Activated naive CD4-positive, alpha-beta T cell treated with anti-CD3 and anti-CD28 coated beads for 36 hours (primary cell): ENCODE data around the gene PREX1. TPM values are rescaled to one million over a fixed set of nuclear protein-coding genes. Genes with fewer than 3 reads are reported as not detected.
"Not testable (repeated sequence)": the region's sequence is repeated elsewhere in the genome, so short reads cannot be mapped to it uniquely, and the experiment has no call there.

Source experiments
- CTCF ChIA-PET: fragments of 350-600 bp; sonication (Branson Sonifier 250); formaldehyde crosslinking; loops from one replicate; lab custom pipeline; 2021; ENCODE audit warnings: antibody characterized with exemption; lab: Charles Lee
- DNase-seq: peaks from one replicate; pipeline ENCODE4 v3.0.0-alpha.2; 2020
- H3K27ac Mint-ChIP-seq: one replicate; pipeline ENCODE4 v1.8.0; 2021; ENCODE audit warnings: mild to moderate bottlenecking, mixed read lengths
- H3K27me3 Mint-ChIP-seq: one replicate; pipeline ENCODE4 v1.8.0; 2021; ENCODE audit warnings: low read depth, mixed read lengths
- H3K36me3 Mint-ChIP-seq: one replicate; pipeline ENCODE4 v1.8.0; 2021; ENCODE audit warnings: low read depth, mixed read lengths
- H3K4me1 Mint-ChIP-seq: one replicate; pipeline ENCODE4 v1.8.0; 2021; ENCODE audit warnings: low read depth, mixed read lengths
- H3K4me3 Mint-ChIP-seq: one replicate; pipeline ENCODE4 v1.8.0; 2021; ENCODE audit warnings: mild to moderate bottlenecking, moderate library complexity, mixed read lengths
- H3K9me3 Mint-ChIP-seq: one replicate; pipeline ENCODE4 v1.8.0; 2021; ENCODE audit warnings: mixed read lengths
- intact Hi-C: fragments of 100-400 bp; cut with micrococcal nuclease; formaldehyde crosslinking; loops from one replicate; pipeline ENCODE4 v1.15.1; 2023
- total RNA-seq, 2 experiments: library from RNA; stranded (reverse); gene quantifications; one replicate each; pipeline ENCODE4 v1.2.3, GENCODE V29; 2021

Gene PREX1
- total RNA-seq, 2 experiments from 2014 or later, result 43.7 to 44.2 TPM

DNA sequence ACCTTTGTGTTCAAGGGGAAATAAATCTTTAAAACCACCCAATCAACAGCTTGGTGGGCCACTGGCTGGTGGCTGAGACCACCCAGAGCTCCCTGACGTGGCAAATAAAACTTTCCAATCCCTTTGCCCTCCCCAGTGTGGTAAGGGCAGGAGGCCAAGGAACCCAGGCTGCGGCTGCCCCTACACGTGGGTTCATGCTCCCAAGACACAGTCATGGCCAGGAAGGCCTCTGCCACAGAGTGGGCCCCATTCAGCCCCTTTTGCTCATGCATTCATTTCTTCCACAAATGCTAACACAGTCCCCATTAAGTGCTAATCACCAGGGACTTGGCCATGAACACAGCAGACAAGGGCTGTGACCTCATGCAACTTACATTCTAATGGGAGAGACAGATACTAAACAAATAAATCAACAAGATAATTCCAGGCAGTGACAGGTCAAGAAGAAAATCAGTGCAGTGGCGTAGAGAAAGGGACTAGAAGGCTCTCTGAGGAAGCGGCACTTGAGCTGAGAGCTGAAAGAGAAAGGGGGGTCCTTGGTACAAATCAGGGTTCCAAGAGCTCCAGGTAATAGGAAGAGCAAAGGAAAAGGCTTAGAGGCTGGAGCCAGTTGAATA is 13.8 kb downstream of the PREX1 start:
- CTCF ChIA-PET, result interaction anchor here (0.9 kb wide), 1 partner anchor 17 kb away, joined by 3 read pairs; no protein-coding TSS in a partner anchor
- H3K36me3 Mint-ChIP-seq, result peaks cover 4% of the 10 kb centered on the region
- H3K9me3 Mint-ChIP-seq, result no peaks in the 10 kb centered on the region
- peaks cover 44% of the 10 kb centered on the region for H3K4me1 Mint-ChIP-seq
- intact Hi-C loops, result no loop called here
- H3K27ac Mint-ChIP-seq, result no peak overlapping the region
- no peak for DNase-seq
- H3K4me3 Mint-ChIP-seq, result no peak overlapping the region
- no peaks in the 10 kb centered on the region for H3K27me3 Mint-ChIP-seq

DNA sequence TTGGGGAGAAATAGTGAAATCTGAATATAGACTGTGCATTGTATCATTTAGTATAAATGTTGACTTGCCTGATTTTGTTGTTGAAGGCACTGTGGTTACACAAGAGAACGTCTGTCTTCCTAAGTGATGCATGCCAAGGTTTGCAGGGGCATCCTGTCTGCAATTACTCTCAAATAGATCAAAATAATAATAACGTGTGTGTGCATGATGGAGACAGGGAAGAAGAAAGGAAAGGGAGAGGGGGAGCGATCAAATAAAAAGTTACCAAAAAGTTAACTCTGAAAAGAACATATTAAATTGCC is 14.4 kb downstream of the PREX1 start:
- Mint-ChIP-seq H3K36me3 (peaks cover under 1% of the 10 kb centered on the region), H3K4me1 (peaks cover 37% of the 10 kb centered on the region), H3K9me3 (no peaks in the 10 kb centered on the region), H3K4me3 (no peak overlapping the region), H3K27me3 (no peaks in the 10 kb centered on the region), H3K27ac (no peak overlapping the region)
- intact Hi-C loops, result no loop called here
- DNase-seq, result no peak
- CTCF ChIA-PET, result no interaction called here

DNA sequence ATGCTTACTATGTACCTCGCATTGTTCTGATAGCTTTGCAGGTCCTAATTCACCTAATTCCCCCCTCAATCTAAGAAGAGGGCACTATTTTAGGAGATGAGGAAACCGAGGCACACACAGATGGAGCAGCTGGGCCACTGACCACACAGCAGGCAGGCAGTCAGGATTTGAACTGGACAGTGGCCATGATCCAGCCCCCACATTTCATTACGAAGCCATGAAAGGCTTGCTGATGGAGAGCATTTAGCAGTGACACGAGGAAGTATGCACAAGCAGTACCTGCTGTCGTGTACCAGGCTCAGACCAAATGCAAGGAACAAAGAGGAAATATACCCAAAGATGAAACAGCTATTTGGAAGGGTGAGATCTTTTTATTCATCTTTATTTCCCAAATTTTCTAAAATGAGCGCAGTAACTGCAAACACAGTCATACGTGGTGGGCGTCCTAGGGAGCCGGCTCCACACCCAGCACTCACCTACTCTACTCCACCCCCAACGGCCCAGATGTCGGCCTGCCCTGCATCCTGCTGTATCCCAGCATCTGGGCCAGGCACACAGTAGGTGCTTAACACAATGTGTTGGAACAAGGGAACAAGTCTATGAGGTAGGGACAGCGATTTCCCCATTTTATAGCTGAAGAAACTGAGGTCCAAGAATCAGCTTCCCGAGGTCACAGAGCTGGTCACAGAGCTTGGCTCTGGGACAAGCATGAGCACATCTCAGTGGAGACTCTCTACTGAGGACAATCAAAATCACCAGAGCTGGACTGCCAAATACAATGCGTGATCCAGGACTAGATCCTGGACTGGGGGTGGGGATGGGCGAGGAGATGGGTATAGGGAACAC is 15.0 kb downstream of the PREX1 start:
- DNase-seq, result no peak
- Mint-ChIP-seq H3K36me3 (peaks cover 1% of the 10 kb centered on the region), H3K9me3 (no peaks in the 10 kb centered on the region), H3K4me3 (no peak overlapping the region), H3K27me3 (no peaks in the 10 kb centered on the region), H3K27ac (no peak overlapping the region), H3K4me1 (peaks cover 32% of the 10 kb centered on the region)
- CTCF ChIA-PET, result no interaction called here
- intact Hi-C loops, result no loop called here

DNA sequence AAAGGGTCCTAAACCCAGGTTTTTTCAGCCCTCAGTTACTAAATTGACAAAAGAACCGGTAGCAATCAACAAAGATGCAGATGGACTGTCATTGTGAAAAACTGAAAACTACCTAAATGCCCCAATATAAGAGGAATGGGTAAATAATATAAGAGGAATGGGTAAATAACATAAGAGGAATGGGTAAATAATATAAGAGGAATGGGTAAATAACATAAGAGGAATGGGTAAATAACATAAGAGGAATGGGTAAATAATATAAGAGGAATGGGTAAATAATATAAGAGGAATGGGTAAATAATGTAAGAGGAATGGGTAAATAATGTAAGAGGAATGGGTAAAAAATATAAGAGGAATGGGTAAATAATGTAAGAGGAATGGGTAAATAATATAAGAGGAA is 15.7 kb downstream of the PREX1 start:
- H3K27me3 Mint-ChIP-seq, H3K36me3 Mint-ChIP-seq, DNase-seq, H3K27ac Mint-ChIP-seq, intact Hi-C loops, H3K4me3 Mint-ChIP-seq, CTCF ChIA-PET, H3K9me3 Mint-ChIP-seq: not testable (repeated sequence)
- H3K4me1 Mint-ChIP-seq, result peaks cover 25% of the 10 kb centered on the region

DNA sequence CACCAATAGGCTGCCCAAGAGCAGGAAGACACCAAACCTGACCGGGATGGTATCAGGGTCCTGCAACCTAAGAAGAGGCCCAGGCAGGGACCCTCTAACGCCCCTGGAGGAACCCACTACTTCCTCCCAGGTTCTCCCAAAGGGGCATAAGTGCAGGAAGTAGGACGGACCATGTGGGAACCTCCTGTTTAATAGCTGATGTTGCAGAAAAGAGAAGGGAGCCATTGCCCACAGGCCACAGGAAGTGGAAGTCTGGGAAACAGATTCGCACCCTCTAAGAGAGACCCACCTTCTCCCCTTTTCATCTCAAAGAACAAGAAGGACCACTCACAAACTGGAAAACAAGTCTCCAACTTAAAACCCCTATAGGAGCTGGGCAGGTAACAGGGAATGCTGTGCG is 18.1 kb downstream of the PREX1 start:
- no peak for DNase-seq
- Mint-ChIP-seq H3K4me3 (no peak overlapping the region), H3K27me3 (no peaks in the 10 kb centered on the region), H3K4me1 (peaks cover 8% of the 10 kb centered on the region), H3K36me3 (peaks cover 11% of the 10 kb centered on the region), H3K27ac (no peak overlapping the region), H3K9me3 (peaks cover 12% of the 10 kb centered on the region)
- intact Hi-C loops, result no loop called here
- CTCF ChIA-PET, result no interaction called here

DNA sequence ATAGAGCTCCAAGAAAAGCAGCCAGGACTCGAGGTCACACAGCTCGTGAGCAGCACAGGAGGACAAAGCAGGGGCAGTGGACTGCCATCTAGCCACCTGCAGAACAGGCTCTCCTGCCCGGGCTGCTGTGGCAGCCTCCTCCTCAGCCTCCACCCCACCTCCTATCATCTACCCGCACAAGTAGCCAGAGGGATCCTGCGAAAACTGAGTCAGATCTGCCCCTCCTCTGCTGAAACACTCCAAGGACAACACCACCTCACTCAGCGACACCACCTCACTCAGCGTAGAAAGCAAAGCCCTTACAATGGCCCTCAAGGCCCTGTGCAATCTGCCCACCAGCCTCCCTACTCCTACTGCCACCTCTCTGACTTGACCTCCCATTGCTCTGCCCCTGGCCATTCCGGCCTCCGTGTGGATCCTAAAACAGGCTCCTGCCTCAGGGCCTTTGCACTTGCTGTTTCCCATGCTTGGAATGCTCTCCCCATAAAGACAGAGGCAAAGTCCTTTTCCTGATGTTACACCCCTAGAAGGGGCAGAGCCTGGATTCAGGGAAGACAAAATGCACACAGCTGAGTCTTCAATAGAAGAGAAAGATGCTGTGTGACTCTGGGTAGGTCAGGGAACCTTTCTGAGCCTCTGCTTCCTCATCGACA is 19.3 kb downstream of the PREX1 start:
- Mint-ChIP-seq H3K4me3 (no peak overlapping the region), H3K9me3 (peaks cover 12% of the 10 kb centered on the region), H3K27ac (no peak overlapping the region), H3K36me3 (peaks cover 11% of the 10 kb centered on the region), H3K27me3 (no peaks in the 10 kb centered on the region), H3K4me1 (peaks cover 8% of the 10 kb centered on the region)
- CTCF ChIA-PET, result no interaction called here
- DNase-seq, result no peak
- intact Hi-C loops, result no loop called here

DNA sequence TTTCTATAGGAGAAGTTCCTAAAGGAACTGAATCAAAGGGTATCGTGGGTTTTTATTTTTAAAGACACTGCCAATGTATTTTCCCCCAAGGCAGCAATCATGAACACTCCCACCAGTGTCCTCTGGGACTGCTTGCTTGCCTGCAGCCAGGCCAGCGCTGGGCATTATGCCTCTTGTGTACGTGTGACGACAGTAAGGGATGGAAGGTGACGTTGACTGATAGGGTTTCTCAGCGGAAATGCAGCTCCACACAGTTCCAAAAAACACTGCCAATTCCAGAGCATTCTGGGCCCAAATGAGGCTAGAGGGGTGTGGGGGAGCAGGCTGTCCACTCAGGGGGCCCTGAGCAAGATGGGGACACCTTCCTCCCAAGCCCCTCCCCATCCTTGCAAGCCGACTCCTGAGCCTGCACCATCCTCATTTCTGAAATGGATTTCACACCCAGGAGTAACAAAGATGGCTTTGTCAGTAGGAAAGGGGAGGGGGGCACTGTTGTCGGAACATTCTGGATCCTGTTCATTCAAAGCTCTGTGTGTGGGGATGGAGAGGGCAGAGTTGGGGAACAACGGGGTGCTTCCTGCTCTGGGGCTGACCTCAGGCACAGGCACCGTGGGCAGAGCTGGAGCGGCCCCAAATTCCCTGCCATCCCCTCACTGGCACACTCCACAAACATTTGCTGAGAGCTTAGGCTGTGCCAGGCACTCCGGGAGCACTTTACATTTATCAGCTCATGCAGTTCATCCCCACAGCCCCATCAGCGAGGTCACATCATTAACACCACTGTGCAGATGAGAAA is 20.0 kb downstream of the PREX1 start:
- no peaks in the 10 kb centered on the region for H3K27me3 Mint-ChIP-seq
- CTCF ChIA-PET, result no interaction called here
- no peak overlapping the region for H3K4me3 Mint-ChIP-seq
- H3K9me3 Mint-ChIP-seq, result peaks cover 12% of the 10 kb centered on the region
- H3K36me3 Mint-ChIP-seq, result peaks cover 11% of the 10 kb centered on the region
- no peak overlapping the region for H3K27ac Mint-ChIP-seq
- no peak for DNase-seq
- H3K4me1 Mint-ChIP-seq, result peaks cover 8% of the 10 kb centered on the region
- intact Hi-C loops, result no loop called here

DNA sequence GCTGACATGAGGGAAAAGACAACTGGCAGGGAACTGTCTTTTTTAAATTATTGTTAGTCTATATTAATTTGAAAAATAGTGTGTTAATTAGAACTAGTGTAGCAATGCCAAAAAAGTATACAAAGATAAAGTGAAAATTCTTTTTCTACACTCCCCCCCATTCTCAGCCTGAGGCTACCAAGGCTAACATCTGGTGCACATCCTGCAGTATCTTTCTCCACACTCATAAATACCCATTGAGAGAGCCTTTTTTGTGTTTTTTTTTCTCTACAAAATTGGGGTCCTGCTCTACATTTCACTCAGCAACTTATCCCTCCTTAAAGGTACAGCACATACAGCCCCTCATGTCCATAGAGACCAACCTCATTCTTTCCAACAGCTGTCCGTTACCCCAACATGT is 20.7 kb downstream of the PREX1 start:
- H3K27ac Mint-ChIP-seq, result no peak overlapping the region
- H3K4me1 Mint-ChIP-seq, result peaks cover 8% of the 10 kb centered on the region
- intact Hi-C loops, result no loop called here
- no peak for DNase-seq
- no peak overlapping the region for H3K4me3 Mint-ChIP-seq
- CTCF ChIA-PET, result no interaction called here
- H3K36me3 Mint-ChIP-seq, result peaks cover 11% of the 10 kb centered on the region
- peaks cover 12% of the 10 kb centered on the region for H3K9me3 Mint-ChIP-seq
- H3K27me3 Mint-ChIP-seq, result no peaks in the 10 kb centered on the region

DNA sequence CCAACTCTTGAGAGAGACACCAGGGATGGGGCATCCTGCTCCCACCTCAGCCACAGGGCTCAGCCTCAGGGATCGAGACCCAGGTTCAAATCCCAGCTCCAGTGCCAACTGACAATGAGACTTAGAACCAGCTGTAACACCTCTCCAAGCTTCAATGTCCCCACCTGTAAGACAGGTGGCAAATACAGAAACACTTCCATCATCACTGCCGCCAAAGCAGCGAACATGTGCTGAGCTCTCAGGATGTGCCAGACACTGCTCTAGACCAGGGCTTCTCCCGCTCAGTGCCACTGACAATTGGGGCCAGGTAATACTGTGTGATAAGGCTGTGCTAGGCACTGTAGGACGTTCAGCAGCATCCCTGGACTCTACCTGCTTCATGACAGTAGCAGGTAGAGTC is 22.1 kb downstream of the PREX1 start:
- H3K4me1 Mint-ChIP-seq, result peaks cover 5% of the 10 kb centered on the region
- H3K27ac Mint-ChIP-seq, result no peak overlapping the region
- H3K36me3 Mint-ChIP-seq, result peaks cover 11% of the 10 kb centered on the region
- intact Hi-C loops, result no loop called here
- peaks cover 12% of the 10 kb centered on the region for H3K9me3 Mint-ChIP-seq
- no peak for DNase-seq
- CTCF ChIA-PET, result no interaction called here
- no peak overlapping the region for H3K4me3 Mint-ChIP-seq
- H3K27me3 Mint-ChIP-seq, result no peaks in the 10 kb centered on the region

DNA sequence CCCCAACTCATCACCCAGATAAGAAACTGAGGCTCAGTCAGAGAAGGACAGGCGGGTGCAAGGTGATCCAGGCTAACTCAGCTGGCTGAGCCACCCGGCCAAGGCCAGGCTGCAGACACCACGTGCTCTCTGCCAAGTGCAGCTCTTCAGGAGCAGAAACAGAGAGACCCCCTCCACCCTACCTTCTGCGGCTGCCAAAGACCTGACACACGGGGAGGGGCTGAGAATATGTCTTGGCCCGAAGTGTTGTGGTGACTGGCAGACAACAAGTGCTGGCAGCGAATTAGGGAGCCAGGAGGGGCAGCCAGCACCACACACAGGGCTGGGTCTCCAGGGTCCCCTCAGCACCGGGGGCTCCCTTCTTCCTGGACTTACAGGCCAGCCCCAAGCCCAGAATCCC is 22.5 kb downstream of the PREX1 start:
- no peak overlapping the region for H3K4me3 Mint-ChIP-seq
- peaks cover 5% of the 10 kb centered on the region for H3K4me1 Mint-ChIP-seq
- H3K36me3 Mint-ChIP-seq, result peaks cover 11% of the 10 kb centered on the region
- CTCF ChIA-PET, result no interaction called here
- no peak overlapping the region for H3K27ac Mint-ChIP-seq
- no peaks in the 10 kb centered on the region for H3K27me3 Mint-ChIP-seq
- peaks cover 12% of the 10 kb centered on the region for H3K9me3 Mint-ChIP-seq
- DNase-seq, result no peak
- intact Hi-C loops, result no loop called here

DNA sequence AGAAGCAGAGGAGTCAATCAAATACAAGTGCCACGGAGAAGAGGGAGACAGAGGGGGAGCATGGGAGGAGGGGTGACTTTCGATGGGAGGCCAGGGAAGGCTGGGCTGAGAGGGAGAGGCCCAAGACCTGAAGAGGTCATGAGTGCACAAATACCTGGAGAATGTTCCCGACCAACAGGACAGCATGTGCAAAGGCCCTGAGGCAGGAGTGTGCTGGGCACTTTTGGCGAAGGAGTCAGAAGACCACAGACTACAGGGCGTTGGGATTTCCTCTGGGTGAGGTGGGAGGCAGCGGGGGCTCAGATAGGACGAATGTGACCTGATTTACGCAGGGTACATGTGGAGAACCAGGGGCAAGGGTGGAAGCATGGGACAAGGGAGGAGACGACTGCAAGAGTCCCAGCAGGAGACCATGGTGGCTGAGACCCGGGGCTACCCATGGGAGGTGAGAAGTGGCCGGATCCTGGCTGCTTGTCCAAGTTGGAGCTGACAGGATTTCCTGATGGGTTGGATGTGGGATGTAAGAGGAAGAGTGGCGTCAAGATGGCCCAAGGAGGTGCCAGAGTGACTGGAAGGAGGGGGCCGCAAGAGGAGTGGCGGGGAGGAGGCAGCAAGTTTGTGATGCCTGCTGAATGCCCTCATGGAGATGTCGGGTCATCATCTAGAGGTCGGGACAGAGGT is 23.4 kb downstream of the PREX1 start:
- Mint-ChIP-seq H3K4me3 (no peak overlapping the region), H3K27ac (no peak overlapping the region), H3K9me3 (peaks cover 12% of the 10 kb centered on the region), H3K36me3 (peaks cover 11% of the 10 kb centered on the region), H3K4me1 (peaks cover 4% of the 10 kb centered on the region), H3K27me3 (no peaks in the 10 kb centered on the region)
- CTCF ChIA-PET, result interaction anchor here (0.6 kb wide), 1 partner anchor 100 kb away, joined by 4 read pairs; no protein-coding TSS in a partner anchor
- intact Hi-C loops, result no loop called here
- no peak for DNase-seq
